ENCODE measurements around the gene ZFYVE27. TPM values are rescaled to one million over a fixed set of nuclear protein-coding genes. Genes with fewer than 3 reads are reported as not detected.

Gene ZFYVE27
- total and polyA plus RNA-seq, 2 donors (not counting 3 experiments of a cell fraction or from before 2014, with no cell fraction given): 16.3 to 24.2 TPM

DNA sequence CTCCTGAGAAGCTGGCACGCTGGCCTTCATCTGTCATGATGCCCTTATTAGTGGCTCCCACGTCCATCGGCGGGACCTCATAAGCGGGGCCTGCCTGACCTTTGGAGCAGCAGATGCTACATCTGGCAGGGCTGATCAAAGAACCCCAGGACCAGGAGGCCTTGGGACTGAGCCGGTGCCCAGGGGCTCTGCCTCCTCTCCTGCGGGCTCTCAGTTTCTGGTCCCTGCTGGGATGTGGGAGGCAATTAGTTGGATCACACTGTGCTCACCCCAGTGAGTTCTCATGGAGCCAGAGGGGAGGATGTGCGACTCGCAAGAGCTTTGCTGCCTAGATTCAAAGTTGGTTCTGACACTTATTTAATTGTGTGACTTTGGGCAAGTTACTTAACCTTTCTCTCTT is 63.5 kb downstream of the ZFYVE27 start:
- no TSS peak for BruUV-seq (replicated peaks)
- TF ChIP-seq, protein P1, sequence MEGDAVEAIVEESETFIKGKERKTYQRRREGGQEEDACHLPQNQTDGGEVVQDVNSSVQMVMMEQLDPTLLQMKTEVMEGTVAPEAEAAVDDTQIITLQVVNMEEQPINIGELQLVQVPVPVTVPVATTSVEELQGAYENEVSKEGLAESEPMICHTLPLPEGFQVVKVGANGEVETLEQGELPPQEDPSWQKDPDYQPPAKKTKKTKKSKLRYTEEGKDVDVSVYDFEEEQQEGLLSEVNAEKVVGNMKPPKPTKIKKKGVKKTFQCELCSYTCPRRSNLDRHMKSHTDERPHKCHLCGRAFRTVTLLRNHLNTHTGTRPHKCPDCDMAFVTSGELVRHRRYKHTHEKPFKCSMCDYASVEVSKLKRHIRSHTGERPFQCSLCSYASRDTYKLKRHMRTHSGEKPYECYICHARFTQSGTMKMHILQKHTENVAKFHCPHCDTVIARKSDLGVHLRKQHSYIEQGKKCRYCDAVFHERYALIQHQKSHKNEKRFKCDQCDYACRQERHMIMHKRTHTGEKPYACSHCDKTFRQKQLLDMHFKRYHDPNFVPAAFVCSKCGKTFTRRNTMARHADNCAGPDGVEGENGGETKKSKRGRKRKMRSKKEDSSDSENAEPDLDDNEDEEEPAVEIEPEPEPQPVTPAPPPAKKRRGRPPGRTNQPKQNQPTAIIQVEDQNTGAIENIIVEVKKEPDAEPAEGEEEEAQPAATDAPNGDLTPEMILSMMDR (IDR thresholded peaks at IDR 0.05; ENCODE audit: extremely low read depth in 1 of 2, insufficient read depth in 1 of 2, low read depth in 1 of 2, low read length in 2 of 2): no peak
- no peak for TF ChIP-seq POLR2AphosphoS5 (IDR thresholded peaks at IDR 0.05; ENCODE audit: insufficient read depth, low read depth, low read length)
- TF ChIP-seq FOS (IDR thresholded peaks at IDR 0.05; ENCODE audit: borderline replicate concordance, insufficient read depth, low read length): no peak
- no peak for TF ChIP-seq MYC (IDR thresholded peaks at IDR 0.05; ENCODE audit: low read depth, low read length)
- no peak for TF ChIP-seq POLR2A (IDR thresholded peaks at IDR 0.05; ENCODE audit: low read depth, low read length)
- TF ChIP-seq, protein P2, sequence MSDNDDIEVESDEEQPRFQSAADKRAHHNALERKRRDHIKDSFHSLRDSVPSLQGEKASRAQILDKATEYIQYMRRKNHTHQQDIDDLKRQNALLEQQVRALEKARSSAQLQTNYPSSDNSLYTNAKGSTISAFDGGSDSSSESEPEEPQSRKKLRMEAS (IDR thresholded peaks at IDR 0.05; ENCODE audit: insufficient read depth, insufficient read length): no peak
- no peak for TF ChIP-seq EZH2 (IDR thresholded peaks at IDR 0.05; ENCODE audit: borderline replicate concordance, low read depth, low read length, severe bottlenecking)
- TF ChIP-seq GATA2 (IDR thresholded peaks at IDR 0.05; ENCODE audit: insufficient read depth, insufficient read length, low read depth, low read length): no peak
- no peak for TF ChIP-seq JUN (IDR thresholded peaks at IDR 0.05; ENCODE audit: borderline replicate concordance, insufficient read depth, insufficient read length, low read depth)
- Histone ChIP-seq H3K79me2 (ENCODE audit: control insufficient read depth, insufficient read depth, low read length) (no peaks in the 10 kb centered on the region), H3K9me3 (replicated peaks; ENCODE audit: control insufficient read depth, insufficient read depth, low read length) (no peaks in the 10 kb centered on the region), H3K4me1 (ENCODE audit: control insufficient read depth, extremely low read depth, insufficient read depth, low read length) (no peaks in the 10 kb centered on the region), H3K4me2 (ENCODE audit: insufficient read depth, low read length) (no peak overlapping the region), H3K36me3 (ENCODE audit: control insufficient read depth in 2 of 2, extremely low read depth in 1 of 2, insufficient read depth in 2 of 2, low read length in 2 of 2) (no peaks in the 10 kb centered on the region), H3K4me3 (replicated peaks in 1 of 3; ENCODE audit: insufficient read depth in 1 of 3, low read depth in 1 of 3, low read length in 3 of 3) (no peak overlapping the region), H3K27me3 (ENCODE audit: control insufficient read depth in 2 of 2, insufficient read depth in 2 of 2, low read length in 2 of 2) (peaks cover 0 to 3% of the 10 kb centered on the region in 2 experiments), H3K9ac (replicated peaks; ENCODE audit: extremely low read depth, insufficient read depth, low read length) (no peak overlapping the region), H2AFZ (ENCODE audit: low read depth, low read length) (no peak overlapping the region), H4K20me1 (replicated peaks; ENCODE audit: control insufficient read depth, extremely low read depth, insufficient read depth, low read length) (no peaks in the 10 kb centered on the region), H3K27ac (ENCODE audit: insufficient read depth, low read depth, low read length) (no peak overlapping the region), H3K9me1 (replicated peaks; ENCODE audit: control insufficient read depth, extremely low read depth, insufficient read depth, low read length) (no peaks in the 10 kb centered on the region)
- intact Hi-C loops (cut with micrococcal nuclease): no loop called here
- dilution Hi-C loops (cut with MboI; ENCODE audit: extremely low pct_ligation_motif_present, low sequenced_read_pairs): no loop called here
- ChIA-PET CTCF (interaction anchor here (1.1 to 2.4 kb wide), 3 partner anchors 9 to 241 kb away, joined by 3 to 10 read pairs (median 4); no protein-coding TSS in a partner anchor), POLR2A (no interaction called here)
- DNase-seq (ENCODE audit: low read depth, low spot score): no peak
- no peak for FAIRE-seq
